HEK293T (cell line): ENCODE measurements around the gene FARP2.

Experiments
- FOXA1 ChIP-seq: fragments of 450-650 bp; IDR thresholded peaks from 2 replicates; pipeline ENCODE4 v1.6.1; 2016; ENCODE audit warnings: mild to moderate bottlenecking
- L3MBTL2 ChIP-seq: fragments of 450-650 bp; conservative IDR thresholded peaks from 2 replicates; pipeline ENCODE4 v1.6.1; 2016; ENCODE audit warnings: mild to moderate bottlenecking
- LEF1 ChIP-seq: fragments of 450-650 bp; IDR thresholded peaks from 2 replicates; pipeline ENCODE4 v1.6.1; 2017; ENCODE audit warnings: mild to moderate bottlenecking, borderline replicate concordance
- SP1 ChIP-seq: fragments of 450-650 bp; IDR thresholded peaks from 2 replicates; pipeline ENCODE4 v1.6.1; 2017
- SUZ12 ChIP-seq: fragments of 450-650 bp; IDR thresholded peaks from 2 replicates; pipeline ENCODE4 v1.6.1; 2016; ENCODE audit warnings: mild to moderate bottlenecking
- ZNF384 ChIP-seq: fragments of 450-650 bp; IDR thresholded peaks from 2 replicates; pipeline ENCODE4 v1.6.1; 2016

DNA sequence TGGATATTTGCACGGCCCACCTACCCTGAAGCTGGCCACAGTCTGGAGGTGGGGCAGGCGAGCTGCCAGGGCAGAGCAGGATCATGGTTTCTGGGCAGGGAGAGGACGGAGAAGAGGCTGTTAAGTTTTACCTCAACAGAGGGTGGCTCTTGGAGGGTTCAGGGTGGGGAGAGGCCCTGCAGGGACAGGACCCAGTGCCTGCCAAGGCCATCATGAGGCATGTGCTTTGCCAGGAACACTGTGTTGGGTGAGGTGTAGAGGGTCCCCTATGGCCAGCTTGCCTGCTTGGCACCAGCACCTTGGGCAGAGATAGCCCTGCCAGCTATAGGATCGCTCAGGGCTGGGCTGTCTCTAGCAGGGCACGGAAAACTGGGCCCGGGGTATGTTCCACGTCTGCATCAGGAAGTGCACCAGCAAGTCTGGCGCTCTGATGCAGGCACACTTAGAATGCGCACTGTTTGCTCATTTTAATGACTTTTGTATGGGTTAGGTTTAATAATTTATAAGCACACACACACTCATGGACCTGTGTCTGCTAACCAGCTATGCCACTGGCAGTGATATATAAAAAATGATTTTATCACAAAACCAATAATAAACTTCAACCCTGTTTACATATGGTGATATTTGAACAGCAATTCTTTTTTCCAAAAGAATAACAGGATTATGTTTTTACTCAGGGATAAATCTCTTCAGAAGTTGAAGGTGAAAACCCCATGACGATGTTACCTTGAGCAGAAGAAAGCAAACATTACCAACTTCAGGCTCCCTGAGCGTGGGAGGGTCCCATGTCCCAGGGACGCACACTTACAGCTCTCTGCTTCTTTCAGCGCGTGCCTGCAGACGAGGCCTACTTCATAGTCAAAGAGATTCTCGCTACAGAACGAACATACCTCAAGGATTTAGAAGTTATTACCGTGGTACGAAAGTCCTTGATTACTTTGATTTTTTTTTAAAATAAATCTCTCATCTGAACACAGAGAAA lies 105.9 kb downstream of the FARP2 start:
- no peak for TF ChIP-seq SP1
- no peak for TF ChIP-seq L3MBTL2
- no peak for TF ChIP-seq SUZ12
- TF ChIP-seq LEF1: no peak
- no peak for TF ChIP-seq FOXA1
- TF ChIP-seq ZNF384: no peak
